Esophagus muscularis mucosa (tissue), 3 donors: ENCODE data around the gene ZFAND2A.

Experiments used
- CTCF ChIP-seq, 3 experiments: fragments of 200-600 bp in 2 of 3; fragments of 450-650 bp in 1 of 3; sonication (generic) in 2 of 3; IDR thresholded peaks; one replicate each; pipeline ENCODE4 v1.5.1; 2017 to 2019; ENCODE audit warnings: antibody characterized with exemption in 3 of 3, mild to moderate bottlenecking in 2 of 3, moderate library complexity in 1 of 3
- POLR2A ChIP-seq: fragments of 450-650 bp; IDR thresholded peaks from one replicate; pipeline ENCODE4 v1.6.1; 2017; ENCODE audit warnings: antibody characterized with exemption, moderate library complexity, mild to moderate bottlenecking, low read depth
- POLR2AphosphoS5 ChIP-seq, 2 donors: sonication (generic); formaldehyde crosslinking; IDR thresholded peaks; one replicate each; pipeline ENCODE4 v1.6.1; 2017; ENCODE audit warnings: antibody characterized with exemption in 2 of 2

GRCh38 chr7:1122832-1123501 lies 37.0 kb downstream of the ZFAND2A start:
- no peak for TF ChIP-seq CTCF (IDR thresholded peaks at IDR 0.05)
- no peak for TF ChIP-seq POLR2A
- no peak for TF ChIP-seq POLR2AphosphoS5 (IDR thresholded peaks at IDR 0.05)
